WTC11 (cell line): Measurements from ENCODE around the gene LRMDA.

Experiments
- ATF1 ChIP-seq: sonication (generic); formaldehyde crosslinking; IDR thresholded peaks from 2 replicates; pipeline ENCODE4 v1.8.1; 2023; ENCODE audit warnings: mild to moderate bottlenecking, moderate library complexity, missing genetic modification reagents
- CREB1 ChIP-seq: sonication (generic); formaldehyde crosslinking; IDR thresholded peaks from 2 replicates; pipeline ENCODE4 v1.8.0; 2023; ENCODE audit warnings: mild to moderate bottlenecking, missing genetic modification reagents
- CTCF ChIP-seq: fragments of 200-600 bp; IDR thresholded peaks from 2 replicates; pipeline ENCODE4 v1.8.0; 2022; ENCODE audit warnings: antibody characterized with exemption
- E2F4 ChIP-seq: sonication (generic); formaldehyde crosslinking; IDR thresholded peaks from 2 replicates; pipeline ENCODE4 v1.8.1; 2022; ENCODE audit warnings: low read depth, mild to moderate bottlenecking, moderate library complexity, missing genetic modification reagents, borderline replicate concordance
- EMX1 ChIP-seq: fragments of 250-450 bp; sonication (Bioruptor Pico); IDR thresholded peaks from 2 replicates; pipeline ENCODE4 v1.8.0; 2021; ENCODE audit warnings: mild to moderate bottlenecking
- JUN ChIP-seq: sonication (generic); formaldehyde crosslinking; IDR thresholded peaks from 2 replicates; pipeline ENCODE4 v1.8.0; 2023; ENCODE audit warnings: mild to moderate bottlenecking, missing genetic modification reagents
- MXD4 ChIP-seq: fragments of 250-450 bp; sonication (Bioruptor Pico); IDR thresholded peaks from 2 replicates; pipeline ENCODE4 v1.8.0; 2021; ENCODE audit warnings: mild to moderate bottlenecking, moderate library complexity, borderline replicate concordance
- NFYB ChIP-seq: sonication (generic); formaldehyde crosslinking; conservative IDR thresholded peaks from 2 replicates; pipeline ENCODE4 v1.8.0; 2022; ENCODE audit warnings: low read depth, missing genetic modification reagents
- SP1 ChIP-seq: sonication (generic); formaldehyde crosslinking; conservative IDR thresholded peaks from 2 replicates; pipeline ENCODE4 v1.8.1; 2022; ENCODE audit warnings: missing genetic modification reagents
- USF1 ChIP-seq: sonication (generic); formaldehyde crosslinking; IDR thresholded peaks from 2 replicates; pipeline ENCODE4 v1.8.0; 2022; ENCODE audit warnings: mild to moderate bottlenecking, missing genetic modification reagents
- ZNF281 ChIP-seq: sonication (generic); formaldehyde crosslinking; IDR thresholded peaks from 2 replicates; pipeline ENCODE4 v1.8.0; 2023; ENCODE audit warnings: mild to moderate bottlenecking, missing genetic modification reagents
- TF ChIP-seq, protein P1 (sequence below): fragments of 250-450 bp; sonication (Bioruptor Pico); IDR thresholded peaks from 2 replicates; pipeline ENCODE4 v1.9.0; 2021; ENCODE audit warnings: mild to moderate bottlenecking

- TF ChIP-seq CTCF (no peak), ATF1 (CRISPR knock-in tag) (no peak), SP1 (CRISPR knock-in tag) (no peak), USF1 (CRISPR knock-in tag) (no peak), JUN (CRISPR knock-in tag) (no peak), E2F4 (CRISPR knock-in tag) (no peak), NFYB (CRISPR knock-in tag) (no peak), EMX1 (CRISPR knock-in tag) (no peak), CREB1 (CRISPR knock-in tag) (no peak), ZNF281 (CRISPR knock-in tag) (no peak), MXD4 (CRISPR knock-in tag) (no peak)
- TF ChIP-seq, protein P1, sequence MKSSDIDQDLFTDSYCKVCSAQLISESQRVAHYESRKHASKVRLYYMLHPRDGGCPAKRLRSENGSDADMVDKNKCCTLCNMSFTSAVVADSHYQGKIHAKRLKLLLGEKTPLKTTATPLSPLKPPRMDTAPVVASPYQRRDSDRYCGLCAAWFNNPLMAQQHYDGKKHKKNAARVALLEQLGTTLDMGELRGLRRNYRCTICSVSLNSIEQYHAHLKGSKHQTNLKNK (CRISPR knock-in tag): no peak
Measured at GRCh38 chr10:76017733-76018433, 586.5 kb downstream of the LRMDA start.
